ENCODE measurements around the gene MRGPRF.
"Not testable (repeated sequence)": the region's sequence is repeated elsewhere in the genome, so short reads cannot be mapped to it uniquely, and the experiment has no call there.

Gene MRGPRF

GRCh38 chr11:69002110-69002569 lies 10.9 kb downstream of the MRGPRF start:
- no peak for DNase-seq

- no peak for DNase-seq
These were observed 11.6 kb downstream of the MRGPRF start for GRCh38 chr11:69001243-69002081.

GRCh38 chr11:69000831-69001242 lies 12.2 kb downstream of the MRGPRF start:
- no peak for DNase-seq

- DNase-seq, result no peak
These were observed 12.7 kb downstream of the MRGPRF start for GRCh38 chr11:69000391-69000790.

- not testable (repeated sequence) for DNase-seq
These were observed 13.2 kb downstream of the MRGPRF start for GRCh38 chr11:68999748-69000355.

GRCh38 chr11:68999093-68999747 lies 13.8 kb downstream of the MRGPRF start:
- DNase-seq, result no peak

- no peak for DNase-seq
These were observed 14.6 kb downstream of the MRGPRF start for GRCh38 chr11:68998390-68998911.

- no peak for DNase-seq
These were observed 15.1 kb downstream of the MRGPRF start for GRCh38 chr11:68997995-68998348.

- DNase-seq, result no peak
These were observed 15.7 kb downstream of the MRGPRF start for GRCh38 chr11:68997124-68997994.

GRCh38 chr11:68996376-68997123 lies 16.5 kb downstream of the MRGPRF start:
- no peak for DNase-seq

- no peak for DNase-seq
These were observed 18.2 kb downstream of the MRGPRF start for GRCh38 chr11:68994894-68995285.

- DNase-seq, result no peak
These were observed 18.7 kb downstream of the MRGPRF start for GRCh38 chr11:68994161-68994893.

- no peak for DNase-seq
These were observed 19.5 kb downstream of the MRGPRF start for GRCh38 chr11:68993546-68993945.

- DNase-seq, result no peak
These were observed 20.2 kb downstream of the MRGPRF start for GRCh38 chr11:68992743-68993255.

- DNase-seq, result no peak
These were observed 21.9 kb downstream of the MRGPRF start for GRCh38 chr11:68990995-68991780.

GRCh38 chr11:68989936-68990606 lies 23.0 kb downstream of the MRGPRF start:
- DNase-seq, result no peak

- no peak for DNase-seq
These were observed 24.6 kb downstream of the MRGPRF start for GRCh38 chr11:68988491-68988890.

- DNase-seq, result no peak
These were observed 25.8 kb downstream of the MRGPRF start for GRCh38 chr11:68987211-68987610.

GRCh38 chr11:68983801-68984200 lies 29.2 kb downstream of the MRGPRF start:
- no peak for DNase-seq

Measured in activated gamma-delta T cell treated with Interleukin-2 at 50 U/mL for 16 hours (primary cell).